Activated B cell treated with CpG ODN at 0.5 μM for 24 hours (primary cell): ENCODE data around the gene CCDC170. TPM values are rescaled to one million over a fixed set of nuclear protein-coding genes. Genes with fewer than 3 reads are reported as not detected.

Experiments
- ATAC-seq: fragments of 200-7000 bp; cut with Tn5 transposase; one replicate; pipeline ENCODE4 v1.10.0; 2021; ENCODE audit warnings: low read depth, mild to moderate bottlenecking, moderate library complexity
- CTCF ChIA-PET: fragments of 350-600 bp; sonication (Branson Sonifier 250); formaldehyde crosslinking; loops from one replicate; lab custom pipeline; 2021; ENCODE audit warnings: antibody characterized with exemption; lab: Charles Lee
- POLR2A ChIA-PET: fragments of 350-600 bp; sonication (Branson Sonifier 250); formaldehyde crosslinking; loops from one replicate; lab custom pipeline; 2021; ENCODE audit warnings: antibody characterized with exemption; lab: Charles Lee
- DNase-seq: peaks from one replicate; pipeline ENCODE4 v3.0.0; 2022
- H3K27ac Mint-ChIP-seq: one replicate; pipeline ENCODE4 v1.8.0; 2020; ENCODE audit warnings: mixed read lengths
- H3K27me3 Mint-ChIP-seq: one replicate; pipeline ENCODE4 v1.8.0; 2021; ENCODE audit warnings: mixed read lengths
- H3K36me3 Mint-ChIP-seq: one replicate; pipeline ENCODE4 v1.8.0; 2021; ENCODE audit warnings: low read depth, mixed read lengths
- H3K4me1 Mint-ChIP-seq: one replicate; pipeline ENCODE4 v1.8.0; 2021; ENCODE audit warnings: mixed read lengths
- H3K4me3 Mint-ChIP-seq: one replicate; pipeline ENCODE4 v1.8.0; 2020; ENCODE audit warnings: mild to moderate bottlenecking, mixed read lengths
- H3K9me3 Mint-ChIP-seq: one replicate; pipeline ENCODE4 v1.8.0; 2020; ENCODE audit warnings: mixed read lengths
- intact Hi-C: fragments of 100-400 bp; cut with micrococcal nuclease; formaldehyde crosslinking; loops from one replicate; pipeline ENCODE4 v1.15.1; 2024
- total RNA-seq: library from RNA; stranded (reverse); gene quantifications from 2 replicates; pipeline ENCODE4 v1.2.3, GENCODE V29; 2022
- TF ChIP-seq, protein P1 (sequence below): fragments of 200-600 bp; IDR thresholded peaks from one replicate; pipeline ENCODE4 v1.8.0; 2022; ENCODE audit warnings: antibody characterized with exemption, mild to moderate bottlenecking

The CCDC170 gene
- total RNA-seq, 1 donor from 2014 or later = not detected

DNA sequence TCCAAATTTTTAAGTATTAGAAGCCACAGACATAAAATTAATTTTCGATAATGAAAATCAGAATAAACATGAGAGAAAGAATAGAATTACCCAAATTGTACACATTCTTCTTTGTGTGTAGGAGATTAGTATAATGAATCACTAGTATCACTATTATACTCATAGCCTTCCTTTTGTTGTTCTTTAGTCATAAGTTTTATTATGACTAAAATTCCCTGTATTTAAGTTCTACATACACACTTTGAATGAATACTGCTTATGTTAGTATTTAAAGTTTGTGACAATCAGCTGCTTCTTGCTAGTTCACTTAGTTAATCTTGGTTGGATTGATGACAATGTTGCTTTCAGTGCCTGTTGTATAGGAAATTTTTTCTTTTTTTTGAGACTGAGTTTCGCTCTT, 72.7 kb downstream of the CCDC170 start:
- Mint-ChIP-seq H3K4me3 (no peak overlapping the region), H3K9me3 (peaks cover 17% of the 10 kb centered on the region), H3K4me1 (no peaks in the 10 kb centered on the region), H3K27me3 (peaks cover 13% of the 10 kb centered on the region), H3K36me3 (peaks cover 4% of the 10 kb centered on the region), H3K27ac (no peak overlapping the region)
- intact Hi-C loops = no loop called here
- ATAC-seq = no peak
- DNase-seq = no peak
- CTCF ChIA-PET = no interaction called here
- POLR2A ChIA-PET = no interaction called here
- TF ChIP-seq, protein P1, sequence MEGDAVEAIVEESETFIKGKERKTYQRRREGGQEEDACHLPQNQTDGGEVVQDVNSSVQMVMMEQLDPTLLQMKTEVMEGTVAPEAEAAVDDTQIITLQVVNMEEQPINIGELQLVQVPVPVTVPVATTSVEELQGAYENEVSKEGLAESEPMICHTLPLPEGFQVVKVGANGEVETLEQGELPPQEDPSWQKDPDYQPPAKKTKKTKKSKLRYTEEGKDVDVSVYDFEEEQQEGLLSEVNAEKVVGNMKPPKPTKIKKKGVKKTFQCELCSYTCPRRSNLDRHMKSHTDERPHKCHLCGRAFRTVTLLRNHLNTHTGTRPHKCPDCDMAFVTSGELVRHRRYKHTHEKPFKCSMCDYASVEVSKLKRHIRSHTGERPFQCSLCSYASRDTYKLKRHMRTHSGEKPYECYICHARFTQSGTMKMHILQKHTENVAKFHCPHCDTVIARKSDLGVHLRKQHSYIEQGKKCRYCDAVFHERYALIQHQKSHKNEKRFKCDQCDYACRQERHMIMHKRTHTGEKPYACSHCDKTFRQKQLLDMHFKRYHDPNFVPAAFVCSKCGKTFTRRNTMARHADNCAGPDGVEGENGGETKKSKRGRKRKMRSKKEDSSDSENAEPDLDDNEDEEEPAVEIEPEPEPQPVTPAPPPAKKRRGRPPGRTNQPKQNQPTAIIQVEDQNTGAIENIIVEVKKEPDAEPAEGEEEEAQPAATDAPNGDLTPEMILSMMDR = no peak

DNA sequence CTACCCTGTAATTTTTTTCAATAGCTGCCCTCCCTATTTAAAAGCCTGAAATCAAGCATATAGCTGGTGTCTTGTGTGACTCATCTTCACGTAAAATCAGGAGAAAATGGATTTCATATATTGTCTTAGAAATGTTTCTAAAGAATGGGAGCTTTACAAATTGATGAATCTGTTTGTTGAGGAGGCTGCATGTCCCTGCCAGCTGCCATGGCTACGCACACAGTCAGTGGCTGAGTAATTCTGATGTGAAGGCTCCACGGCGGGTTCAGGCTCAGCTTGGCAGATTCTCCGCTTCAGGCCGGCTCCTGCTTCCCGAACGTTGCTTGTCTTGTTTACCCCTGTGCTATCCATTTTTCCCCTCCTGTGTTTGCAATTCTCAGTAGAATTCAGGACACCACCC, 82.8 kb downstream of the CCDC170 start:
- intact Hi-C loops = no loop called here
- no peak for DNase-seq
- no peaks in the 10 kb centered on the region for H3K36me3 Mint-ChIP-seq
- peaks cover 4% of the 10 kb centered on the region for H3K4me1 Mint-ChIP-seq
- peaks cover 3% of the 10 kb centered on the region for H3K9me3 Mint-ChIP-seq
- no peak for ATAC-seq
- TF ChIP-seq, protein P1 = no peak
- H3K27me3 Mint-ChIP-seq = peaks cover 8% of the 10 kb centered on the region
- ChIA-PET CTCF (no interaction called here), POLR2A (no interaction called here)
- H3K27ac Mint-ChIP-seq = no peak overlapping the region
- no peak overlapping the region for H3K4me3 Mint-ChIP-seq

DNA sequence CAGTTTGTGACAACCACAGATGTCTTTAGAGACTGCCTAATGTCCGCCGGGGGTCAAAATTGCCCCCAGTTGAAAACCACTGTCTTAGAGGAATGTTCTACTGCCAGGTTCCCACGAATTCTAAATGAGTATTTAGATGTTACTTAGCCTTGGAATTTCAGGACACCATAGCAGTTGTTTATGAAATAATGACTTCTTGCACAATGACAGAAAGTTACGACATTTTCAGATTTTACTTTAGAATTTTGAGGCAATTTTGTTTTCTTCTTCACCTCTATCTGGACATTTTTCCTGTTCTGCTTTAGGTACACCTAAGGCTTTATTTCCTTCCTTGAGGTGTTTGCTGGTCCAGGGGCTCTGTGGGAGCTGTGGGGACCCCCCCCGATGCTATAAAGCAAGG, 83.4 kb downstream of the CCDC170 start:
- Mint-ChIP-seq H3K4me1 (peaks cover 4% of the 10 kb centered on the region), H3K9me3 (peaks cover 5% of the 10 kb centered on the region), H3K27me3 (peaks cover 8% of the 10 kb centered on the region), H3K4me3 (no peak overlapping the region), H3K27ac (no peak overlapping the region), H3K36me3 (no peaks in the 10 kb centered on the region)
- ChIA-PET POLR2A (no interaction called here), CTCF (no interaction called here)
- DNase-seq (no peak), ATAC-seq (no peak)
- intact Hi-C loops = no loop called here
- TF ChIP-seq, protein P1 = no peak

DNA sequence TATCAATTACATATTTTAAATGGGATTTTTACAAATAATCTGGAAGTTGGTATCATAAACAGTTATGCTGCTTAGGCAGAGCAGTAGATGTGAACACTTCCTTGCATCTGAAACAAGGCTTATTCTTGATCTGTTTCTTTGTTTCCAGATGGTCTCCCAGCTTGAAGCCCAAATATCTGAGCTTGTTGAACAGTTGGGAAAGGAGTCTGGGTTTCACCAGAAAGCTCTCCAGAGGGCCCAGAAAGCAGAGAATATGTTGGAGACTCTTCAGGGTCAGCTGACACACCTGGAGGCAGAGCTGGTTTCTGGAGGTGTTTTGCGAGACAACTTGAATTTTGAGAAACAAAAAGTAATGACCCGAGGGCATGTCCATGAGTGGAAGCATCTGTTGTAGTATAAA, 91.9 kb downstream of the CCDC170 start:
- no peak overlapping the region for H3K4me3 Mint-ChIP-seq
- peaks cover 12% of the 10 kb centered on the region for H3K27me3 Mint-ChIP-seq
- intact Hi-C loops = no loop called here
- TF ChIP-seq, protein P1 = no peak
- H3K27ac Mint-ChIP-seq = no peak overlapping the region
- H3K36me3 Mint-ChIP-seq = no peaks in the 10 kb centered on the region
- ATAC-seq (no peak), DNase-seq (no peak)
- POLR2A ChIA-PET = no interaction called here
- CTCF ChIA-PET = no interaction called here
- H3K9me3 Mint-ChIP-seq = peaks cover 7% of the 10 kb centered on the region
- no peaks in the 10 kb centered on the region for H3K4me1 Mint-ChIP-seq

DNA sequence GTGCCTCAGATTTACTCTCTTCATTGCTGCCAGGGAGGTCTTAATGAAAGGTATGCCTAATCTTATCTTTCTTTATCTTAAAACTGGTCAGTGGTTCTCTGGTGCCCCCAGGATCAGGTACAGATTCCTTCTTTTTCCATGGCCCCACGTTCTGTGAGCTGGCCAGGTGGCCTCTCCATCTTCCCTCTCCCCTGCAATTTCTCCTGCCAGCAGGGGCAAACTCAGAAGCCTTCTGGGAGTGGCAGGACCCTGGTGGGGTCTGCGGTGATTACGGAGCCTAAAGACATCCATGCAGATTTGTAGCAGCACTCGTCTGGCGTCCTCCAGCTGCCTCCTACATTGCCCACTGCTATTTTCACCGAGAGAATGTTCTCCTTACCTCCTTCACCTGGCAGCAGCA, 95.8 kb downstream of the CCDC170 start:
- DNase-seq (no peak), ATAC-seq (no peak)
- peaks cover 12% of the 10 kb centered on the region for H3K27me3 Mint-ChIP-seq
- TF ChIP-seq, protein P1 = no peak
- ChIA-PET CTCF (no interaction called here), POLR2A (no interaction called here)
- H3K4me3 Mint-ChIP-seq = no peak overlapping the region
- H3K9me3 Mint-ChIP-seq = peaks cover 7% of the 10 kb centered on the region
- intact Hi-C loops = no loop called here
- H3K27ac Mint-ChIP-seq = no peak overlapping the region
- H3K36me3 Mint-ChIP-seq = no peaks in the 10 kb centered on the region
- H3K4me1 Mint-ChIP-seq = no peaks in the 10 kb centered on the region
